Measurements from ENCODE around the gene CCDC40. TPM values are rescaled to one million over a fixed set of nuclear protein-coding genes. Genes with fewer than 3 reads are reported as not detected.

Gene CCDC40
- total and polyA plus RNA-seq, 4 experiments from 2014 or later: 0.28 to 1.3 TPM; not detected in 2

- Histone ChIP-seq H3K27ac (ENCODE audit: low read depth, low read length) (peak within 1 kb of the TSS; percentile 83), H3K4me1 (ENCODE audit: insufficient read depth, low read length) (peaks cover 36% of the 10 kb centered on the region), H3K36me3 (ENCODE audit: insufficient read depth, low read length) (peaks cover 20% of the 10 kb centered on the region), H3K27me3 (ENCODE audit: insufficient read depth, low read length) (no peaks in the 10 kb centered on the region), H3K4me3 (ENCODE audit: low read length in 2 of 2) (peak within 1 kb of the TSS; percentile 48 to 94), H3K9me3 (ENCODE audit: control insufficient read depth in 1 of 2, low read length in 2 of 2) (no peaks in the 10 kb centered on the region)
- Mint-ChIP-seq H3K4me3 (peak within 1 kb of the TSS; percentile 93 to 99 (median 98)), H3K27ac (peak within 1 kb of the TSS; percentile 90 to 99 (median 98)), H3K27me3 (no peaks in the 10 kb centered on the region), H3K9me3 (peaks cover 0 to 4% (median 0%) of the 10 kb centered on the region in 8 donors), H3K36me3 (peaks cover 4 to 31% of the 10 kb centered on the region in 2 donors), H3K4me1 (peaks cover 23 to 54% (median 35%) of the 10 kb centered on the region in 4 donors)
- POLR2A ChIA-PET (ENCODE audit: partially characterized antibody): interaction anchor here (0.7 to 3.5 kb wide), 5 partner anchors 14 to 112 kb away, joined by 3 to 36 read pairs (median 3); partner anchors contain the start of genes GAA and SGSH
- peak; percentile 95 to 99 (median 97) for DNase-seq
- intact Hi-C loops (cut with micrococcal nuclease): loop anchor here (2.0 kb wide), 4 partner anchors 46 to 114 kb away; partner anchors contain the start of genes GAA and RNF213
- CTCF ChIA-PET (ENCODE audit: partially characterized antibody): interaction anchor here (3.1 kb wide), 1 partner anchor 46 kb away, joined by 12 read pairs; the partner anchor contains the start of gene GAA
These were observed 110.8 kb downstream of the CCDC40 start, which contains the start of gene EIF4A3 for GRCh38 chr17:80147035-80147822. EIF4A3 (minus strand) TSS chr17:80147128; CDS start chr17:80146961, 167 bp downstream.

Small RNA genes within 50 kb of the gene (microRNA-seq; reads per million reads assigned to microRNA genes)
- not detected for gene MIR1268B (ENCODE audit: borderline microRNAs expressed, borderline number of aligned reads, borderline replicate concordance)

Other genes starting within 250 kb of the CCDC40 start
- 1 to 10 TPM; 2.8 to 4.1 TPM for gene CBX8, start 239.6 kb upstream of the CCDC40 start, total RNA-seq
- under 1 TPM; 0.29 to 0.34 TPM for gene CBX8, start 239.6 kb upstream of the CCDC40 start, polyA plus RNA-seq
- 10 to 100 TPM; 64.7 to 65.7 TPM for gene CBX4, start 197.2 kb upstream of the CCDC40 start, total RNA-seq
- gene CBX4, start 197.2 kb upstream of the CCDC40 start, polyA plus RNA-seq: 1 to 10 TPM; 1.2 to 9.7 TPM
- 1 to 10 TPM; 1.3 to 1.8 TPM for gene TBC1D16, start 770 bp upstream of the CCDC40 start, total RNA-seq
- gene TBC1D16, start 770 bp upstream of the CCDC40 start, polyA plus RNA-seq: 1 to 10 TPM in 1 of 2 donors, not detected in 1; 1.2 TPM
- gene GAA, start 64.9 kb downstream of the CCDC40 start, total RNA-seq: 10 to 100 TPM; 41.1 to 44.8 TPM
- 10 to 100 TPM; 14.5 to 15.3 TPM for gene GAA, start 64.9 kb downstream of the CCDC40 start, polyA plus RNA-seq
- gene EIF4A3, start 110.5 kb downstream of the CCDC40 start, total RNA-seq: 10 to 100 TPM; 54.2 to 56.0 TPM
- 100 to 1,000 TPM in 1 of 2 donors, 10 to 100 TPM in 1; 85.8 to 105 TPM for gene EIF4A3, start 110.5 kb downstream of the CCDC40 start, polyA plus RNA-seq
- under 1 TPM in 1 of 2 experiments, not detected in 1; 0.09 TPM for gene CARD14, start 133.4 kb downstream of the CCDC40 start, total RNA-seq
- under 1 TPM in 1 of 2 donors, not detected in 1; 0.07 TPM for gene CARD14, start 133.4 kb downstream of the CCDC40 start, polyA plus RNA-seq
- gene SGSH, start 183.7 kb downstream of the CCDC40 start, total RNA-seq: 100 to 1,000 TPM; 189 to 198 TPM
- gene SGSH, start 183.7 kb downstream of the CCDC40 start, polyA plus RNA-seq: 10 to 100 TPM; 37.8 to 58.6 TPM
- gene SLC26A11, start 183.8 kb downstream of the CCDC40 start, total RNA-seq: 100 to 1,000 TPM; 121 to 126 TPM
- 10 to 100 TPM in 1 of 2 donors, 1 to 10 TPM in 1; 6.3 to 10.6 TPM for gene SLC26A11, start 183.8 kb downstream of the CCDC40 start, polyA plus RNA-seq
- 100 to 1,000 TPM; 367 to 399 TPM for gene RNF213, start 224.2 kb downstream of the CCDC40 start, total RNA-seq
- gene RNF213, start 224.2 kb downstream of the CCDC40 start, polyA plus RNA-seq: 10 to 100 TPM; 11.2 to 67.9 TPM

All from CD4-positive, alpha-beta memory T cell (primary cell).